PFSK-1 (cell line): ENCODE measurements around the gene JAKMIP2.

Experiments used
- FOXP2 ChIP-seq: optimal IDR thresholded peaks from 2 replicates; pipeline ENCODE3; 2011; ENCODE audit warnings: borderline replicate concordance, control low read depth, inconsistent platforms; ENCODE audit not compliant: insufficient read depth; ENCODE audit errors: extremely low read length, extremely low read depth
- POLR2AphosphoS5 ChIP-seq: IDR thresholded peaks from 2 replicates; pipeline ENCODE4 v1.6.1; 2012; ENCODE audit warnings: low read depth, mild to moderate bottlenecking, control low read depth, low read length, moderate library complexity
- SIN3A ChIP-seq: IDR thresholded peaks from 2 replicates; pipeline ENCODE4 v1.6.1; 2012; ENCODE audit warnings: mild to moderate bottlenecking, low read length, moderate library complexity, borderline replicate concordance; ENCODE audit not compliant: insufficient read depth
- TAF1 ChIP-seq: IDR thresholded peaks from 2 replicates; pipeline ENCODE4 v1.6.1; 2012; ENCODE audit warnings: low read length, control low read depth, borderline replicate concordance; ENCODE audit not compliant: insufficient read depth
- TF ChIP-seq, protein P1 (sequence below), 2 experiments: IDR thresholded peaks; 2 replicates each; pipeline versions ENCODE4 v1.6.1 to v1.8.0; 2011 to 2012; ENCODE audit warnings: low read depth in 2 of 2, low read length in 2 of 2, control low read depth in 1 of 2, inconsistent platforms in 1 of 2, mild to moderate bottlenecking in 1 of 2, moderate library complexity in 1 of 2; ENCODE audit not compliant: insufficient read depth in 1 of 2

Gene JAKMIP2

DNA sequence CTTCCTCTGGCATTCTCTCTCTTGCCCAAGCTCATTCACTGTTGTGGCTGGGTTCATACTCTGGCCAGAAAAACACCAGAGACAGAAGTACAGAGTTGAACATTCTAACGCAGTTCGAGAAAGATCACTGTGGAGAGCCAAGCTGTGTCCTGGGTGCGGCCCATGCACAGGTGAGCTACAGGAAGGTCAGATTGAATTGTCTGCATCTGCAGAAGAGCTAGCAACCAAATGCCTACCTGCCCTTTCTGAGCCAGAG is 145.9 kb downstream of the JAKMIP2 start:
- TF ChIP-seq, protein P1, sequence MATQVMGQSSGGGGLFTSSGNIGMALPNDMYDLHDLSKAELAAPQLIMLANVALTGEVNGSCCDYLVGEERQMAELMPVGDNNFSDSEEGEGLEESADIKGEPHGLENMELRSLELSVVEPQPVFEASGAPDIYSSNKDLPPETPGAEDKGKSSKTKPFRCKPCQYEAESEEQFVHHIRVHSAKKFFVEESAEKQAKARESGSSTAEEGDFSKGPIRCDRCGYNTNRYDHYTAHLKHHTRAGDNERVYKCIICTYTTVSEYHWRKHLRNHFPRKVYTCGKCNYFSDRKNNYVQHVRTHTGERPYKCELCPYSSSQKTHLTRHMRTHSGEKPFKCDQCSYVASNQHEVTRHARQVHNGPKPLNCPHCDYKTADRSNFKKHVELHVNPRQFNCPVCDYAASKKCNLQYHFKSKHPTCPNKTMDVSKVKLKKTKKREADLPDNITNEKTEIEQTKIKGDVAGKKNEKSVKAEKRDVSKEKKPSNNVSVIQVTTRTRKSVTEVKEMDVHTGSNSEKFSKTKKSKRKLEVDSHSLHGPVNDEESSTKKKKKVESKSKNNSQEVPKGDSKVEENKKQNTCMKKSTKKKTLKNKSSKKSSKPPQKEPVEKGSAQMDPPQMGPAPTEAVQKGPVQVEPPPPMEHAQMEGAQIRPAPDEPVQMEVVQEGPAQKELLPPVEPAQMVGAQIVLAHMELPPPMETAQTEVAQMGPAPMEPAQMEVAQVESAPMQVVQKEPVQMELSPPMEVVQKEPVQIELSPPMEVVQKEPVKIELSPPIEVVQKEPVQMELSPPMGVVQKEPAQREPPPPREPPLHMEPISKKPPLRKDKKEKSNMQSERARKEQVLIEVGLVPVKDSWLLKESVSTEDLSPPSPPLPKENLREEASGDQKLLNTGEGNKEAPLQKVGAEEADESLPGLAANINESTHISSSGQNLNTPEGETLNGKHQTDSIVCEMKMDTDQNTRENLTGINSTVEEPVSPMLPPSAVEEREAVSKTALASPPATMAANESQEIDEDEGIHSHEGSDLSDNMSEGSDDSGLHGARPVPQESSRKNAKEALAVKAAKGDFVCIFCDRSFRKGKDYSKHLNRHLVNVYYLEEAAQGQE (IDR thresholded peaks at IDR 0.05; ENCODE audit: insufficient read depth in 1 of 2, low read depth in 2 of 2, low read length in 2 of 2), result no peak
- TF ChIP-seq SIN3A, result no peak
- no peak for TF ChIP-seq POLR2AphosphoS5
- TF ChIP-seq TAF1, result no peak
- no peak for TF ChIP-seq FOXP2

DNA sequence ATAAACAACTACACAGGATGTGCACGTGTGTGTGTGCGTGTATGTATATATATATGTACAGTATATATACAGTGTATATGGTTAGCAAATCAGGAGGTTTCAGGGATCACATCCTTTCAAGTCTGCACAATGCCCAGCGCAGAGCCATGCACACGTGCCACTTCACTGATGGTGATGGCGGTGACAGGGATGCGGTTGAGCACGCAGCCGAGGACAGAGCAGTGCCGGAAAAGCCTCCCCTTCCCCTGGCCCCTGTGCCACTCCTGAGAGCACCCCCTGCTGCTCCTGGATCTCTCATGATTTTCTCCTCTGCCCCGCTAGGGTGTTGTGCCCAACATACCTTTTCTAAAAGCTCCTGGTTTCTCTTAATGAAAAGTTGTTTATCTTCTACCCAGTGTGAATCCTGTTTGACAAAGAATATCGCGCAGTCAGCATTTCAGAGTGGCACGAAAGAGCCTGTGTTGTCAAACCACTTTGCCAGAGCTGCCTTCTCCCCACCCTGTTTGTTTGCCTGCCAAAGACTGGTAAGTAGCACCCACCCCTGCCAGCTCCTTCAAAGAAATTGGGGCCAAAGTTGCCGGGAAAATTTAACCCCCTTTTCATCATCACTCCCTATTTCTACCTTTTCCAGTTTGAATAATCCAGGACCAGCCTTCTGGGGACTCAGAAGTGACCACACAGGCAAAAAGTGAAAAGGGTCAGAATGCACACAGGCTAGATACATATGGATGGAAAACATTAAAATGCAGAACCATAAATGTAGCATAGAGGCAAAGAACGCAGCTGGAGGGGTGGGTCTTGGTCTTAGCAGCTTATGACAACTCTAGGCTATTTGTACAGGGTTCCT is 146.4 kb downstream of the JAKMIP2 start:
- TF ChIP-seq TAF1, result no peak

DNA sequence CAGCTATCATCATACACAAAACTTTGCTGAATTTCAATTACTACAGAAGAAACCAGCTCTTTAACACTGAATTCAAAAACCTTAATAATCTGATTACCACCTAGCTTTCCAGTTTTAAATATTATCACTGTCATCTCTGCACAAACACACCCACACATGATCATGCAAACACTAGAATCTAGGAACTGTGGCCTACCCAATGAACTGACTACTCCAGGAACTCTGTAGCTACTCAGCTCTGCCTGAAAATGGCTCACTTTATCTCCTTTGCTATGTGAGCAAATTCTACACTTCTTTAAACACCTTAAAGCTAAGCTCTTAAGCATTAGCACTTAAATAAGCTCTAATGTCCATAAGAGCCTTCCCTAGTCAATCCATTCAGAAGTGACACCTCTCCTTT is 149.4 kb downstream of the JAKMIP2 start:
- TF ChIP-seq FOXP2 (no peak), SIN3A (no peak), TAF1 (no peak), POLR2AphosphoS5 (no peak)
- TF ChIP-seq, protein P1 (IDR thresholded peaks at IDR 0.05; ENCODE audit: insufficient read depth in 1 of 2, low read depth in 2 of 2, low read length in 2 of 2), result no peak

DNA sequence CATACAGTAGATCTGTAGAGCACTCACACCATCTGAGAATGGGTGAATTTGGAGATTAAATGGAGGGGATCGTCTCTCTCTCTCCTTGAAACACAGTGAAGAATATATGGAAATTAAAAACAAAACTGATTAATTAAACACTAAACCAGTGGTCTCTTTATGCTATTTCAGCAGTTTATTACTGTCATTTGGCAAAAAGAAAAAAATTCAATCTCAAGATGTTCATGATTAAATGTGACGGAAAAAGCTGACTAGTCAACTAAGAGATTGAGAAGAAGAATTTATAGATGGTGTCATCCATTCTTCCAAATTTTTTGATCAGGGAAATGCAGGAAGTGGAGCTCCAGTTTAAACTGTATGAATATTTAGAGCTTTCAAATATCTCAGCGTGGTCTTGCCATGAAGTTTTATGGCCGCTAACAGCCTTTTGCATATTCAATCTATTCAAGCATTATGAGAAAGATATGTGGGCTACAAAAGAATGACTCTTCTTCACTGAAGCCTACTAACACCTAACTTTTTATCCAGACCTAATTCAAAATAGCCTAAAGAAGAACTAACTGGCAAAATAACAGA is 151.0 kb downstream of the JAKMIP2 start:
- no peak for TF ChIP-seq TAF1
- TF ChIP-seq, protein P1 (IDR thresholded peaks at IDR 0.05; ENCODE audit: insufficient read depth in 1 of 2, low read depth in 2 of 2, low read length in 2 of 2), result no peak
- no peak for TF ChIP-seq POLR2AphosphoS5
- no peak for TF ChIP-seq FOXP2
- TF ChIP-seq SIN3A, result no peak

DNA sequence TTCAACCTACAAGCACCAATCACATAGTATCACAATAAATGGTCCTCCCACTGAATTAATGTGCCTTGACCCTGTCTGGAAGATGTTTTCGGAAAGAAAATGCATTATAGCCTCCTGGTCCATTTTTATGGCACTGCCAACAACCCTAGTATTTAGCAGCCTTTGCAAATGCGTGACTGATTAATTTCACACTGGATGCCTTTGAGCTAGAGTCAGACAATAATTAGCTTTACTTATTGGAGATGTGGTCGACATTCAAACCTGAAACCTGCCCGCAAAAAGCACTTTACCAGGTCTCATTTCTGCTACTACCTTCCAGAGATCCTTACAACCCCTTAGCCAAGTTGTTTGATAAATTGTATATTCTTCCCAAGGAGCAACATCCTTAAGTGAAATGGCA is 153.3 kb downstream of the JAKMIP2 start:
- TF ChIP-seq, protein P1 (IDR thresholded peaks at IDR 0.05; ENCODE audit: insufficient read depth in 1 of 2, low read depth in 2 of 2, low read length in 2 of 2), result no peak
- TF ChIP-seq FOXP2 (no peak), SIN3A (no peak), TAF1 (no peak), POLR2AphosphoS5 (no peak)
